IPS-NIHi7 (cell line): ENCODE measurements around the gene S1PR3.

Experiments used
- DNase-seq: peaks from one replicate; pipeline ENCODE4 v3.0.0; 2012; ENCODE audit warnings: mixed read lengths; ENCODE audit errors: extremely low spot score

S1PR3 gene

GRCh38 chr9:89009546-89009840, 18.2 kb downstream of the S1PR3 start:
- no peak for DNase-seq

GRCh38 chr9:89010056-89010455, 18.8 kb downstream of the S1PR3 start:
- no peak for DNase-seq

DNA sequence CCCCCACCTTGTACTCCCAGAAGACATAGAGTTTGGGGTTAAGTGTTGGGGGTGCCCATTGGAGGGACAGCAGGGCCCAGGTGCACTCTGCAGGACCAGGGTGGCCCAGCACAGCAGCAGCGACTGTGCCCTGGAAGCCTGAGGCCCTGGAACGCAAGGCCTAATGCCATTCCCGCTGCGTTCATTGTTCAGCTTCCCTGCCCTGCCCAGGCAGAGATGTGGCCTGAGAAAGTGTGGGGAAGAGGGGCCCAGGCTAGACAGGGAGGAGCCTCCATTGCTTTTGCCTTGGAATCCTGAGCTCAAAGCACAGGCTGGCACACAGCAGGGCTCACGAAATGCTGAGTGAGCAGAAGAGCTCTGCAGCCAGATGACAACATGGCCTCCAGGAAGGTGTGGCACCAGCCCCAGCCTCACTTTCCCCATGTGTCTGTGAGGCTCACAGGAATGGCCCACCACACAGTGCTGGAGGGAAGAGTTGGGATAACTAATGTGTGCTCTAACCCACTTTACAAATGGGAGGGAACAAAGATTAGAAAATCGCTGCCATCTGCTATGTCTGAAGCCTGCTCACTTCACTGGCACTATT, 19.4 kb downstream of the S1PR3 start:
- DNase-seq, result no peak

DNA sequence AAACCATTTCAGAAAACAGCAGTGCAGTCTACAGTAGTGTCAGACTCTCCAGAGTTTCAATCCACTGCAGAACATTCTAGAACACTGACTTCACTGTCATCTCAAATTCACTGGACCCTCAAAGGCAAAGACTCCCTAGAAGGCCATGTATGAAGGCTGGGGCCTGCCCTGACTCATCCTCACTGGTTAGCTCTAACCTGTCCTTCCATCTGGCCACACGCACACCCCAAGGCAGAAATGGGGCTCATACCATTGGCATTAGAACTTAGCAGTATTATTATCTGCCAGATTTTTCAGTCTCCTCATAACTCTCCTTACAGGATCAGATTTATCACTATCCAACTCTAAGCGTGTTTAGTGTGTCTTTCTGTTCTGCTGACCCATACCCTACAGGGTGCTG, 20.4 kb downstream of the S1PR3 start:
- DNase-seq, result no peak

- no peak for DNase-seq
These were observed 21.2 kb downstream of the S1PR3 start for GRCh38 chr9:89012294-89013042.

- DNase-seq, result no peak
These were observed 22.4 kb downstream of the S1PR3 start for GRCh38 chr9:89013660-89014059.

DNA sequence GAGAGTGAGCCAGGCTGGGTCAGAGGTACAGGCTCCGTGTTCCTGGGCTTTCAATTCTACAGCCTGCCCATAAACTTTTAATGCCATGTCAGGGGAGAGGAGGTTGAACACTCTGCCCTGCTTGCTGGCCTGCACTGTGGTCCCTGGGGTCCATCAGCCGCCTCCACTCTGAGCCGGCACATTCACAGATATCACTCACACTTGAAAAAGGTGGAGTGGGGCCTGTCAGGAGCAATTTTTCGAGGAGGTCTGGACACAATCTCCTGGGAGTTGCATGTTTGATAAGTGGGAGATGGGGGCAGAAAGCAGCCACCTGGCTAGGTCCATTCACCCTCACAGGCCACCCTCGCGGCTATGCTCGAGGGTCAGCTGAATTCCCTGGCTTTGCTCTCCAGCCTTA, 22.9 kb downstream of the S1PR3 start:
- no peak for DNase-seq

DNA sequence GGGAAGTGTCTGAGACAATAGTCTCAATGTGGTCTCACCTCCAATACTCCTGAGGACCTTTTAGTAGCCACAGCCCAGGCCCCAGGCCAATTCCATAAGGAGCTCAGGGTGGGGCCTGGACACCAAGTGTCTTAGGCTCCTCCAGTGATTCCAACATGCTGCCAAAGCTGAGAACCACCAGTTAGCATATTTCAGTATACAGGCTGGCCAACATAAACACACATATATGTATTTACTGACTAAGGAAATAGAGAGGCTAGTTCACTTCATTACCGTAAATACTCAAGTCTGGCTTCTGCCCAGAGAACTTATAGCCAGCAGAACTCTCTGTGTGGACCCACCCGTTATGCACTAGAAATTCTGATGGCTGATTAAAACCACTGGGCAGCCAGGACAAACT, 24.1 kb downstream of the S1PR3 start:
- DNase-seq, result no peak

GRCh38 chr9:89020754-89021153, 29.5 kb downstream of the S1PR3 start:
- DNase-seq, result no peak

- DNase-seq, result no peak
These were observed 30.0 kb downstream of the S1PR3 start for GRCh38 chr9:89021154-89021803.

- no peak for DNase-seq
These were observed 30.9 kb downstream of the S1PR3 start for GRCh38 chr9:89022001-89022759.

DNA sequence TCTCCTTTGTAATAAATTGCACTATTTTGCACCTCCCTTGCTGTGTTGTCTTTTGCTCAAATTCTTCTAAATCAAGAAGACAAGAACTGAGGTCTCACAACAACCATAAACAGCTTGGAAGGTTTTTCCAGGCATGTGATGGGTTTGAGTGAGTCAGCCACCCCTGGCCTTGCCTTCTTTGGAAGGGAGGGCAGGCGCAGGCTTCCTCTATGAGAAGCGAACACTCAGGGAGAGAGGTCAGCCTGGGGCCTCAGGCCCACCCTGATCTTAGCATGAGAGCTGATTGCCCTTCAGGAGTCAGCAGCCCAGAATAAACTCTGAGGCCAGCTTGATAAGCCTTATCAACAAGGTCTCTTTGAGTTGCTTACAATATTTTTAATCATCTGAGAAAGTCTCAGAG, 31.6 kb downstream of the S1PR3 start:
- no peak for DNase-seq

DNA sequence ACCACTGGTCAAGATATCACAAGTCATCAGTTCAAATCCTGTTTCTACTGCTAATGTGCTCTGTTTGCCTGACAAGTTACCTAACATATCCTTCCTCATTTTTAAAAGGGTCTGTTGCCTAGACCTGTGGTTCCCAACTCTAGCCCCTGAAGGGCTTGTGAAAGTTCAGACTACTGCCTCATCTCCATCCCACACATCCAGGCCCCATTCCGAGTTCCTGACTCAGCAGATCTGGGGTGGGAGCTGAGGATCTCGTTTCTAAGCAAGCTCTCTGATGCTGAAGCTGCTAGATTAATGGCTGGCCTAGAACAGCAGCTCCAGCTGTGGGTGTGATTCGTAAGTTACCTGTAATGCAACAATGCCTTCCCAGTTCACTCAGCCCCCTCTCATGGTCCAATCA, 32.5 kb downstream of the S1PR3 start:
- no peak for DNase-seq

- no peak for DNase-seq
These were observed 33.5 kb downstream of the S1PR3 start for GRCh38 chr9:89024727-89025126.

GRCh38 chr9:89025553-89025952, 34.3 kb downstream of the S1PR3 start:
- DNase-seq, result no peak

GRCh38 chr9:89026876-89027275, 35.6 kb downstream of the S1PR3 start:
- no peak for DNase-seq

- no peak for DNase-seq
These were observed 38.5 kb downstream of the S1PR3 start for GRCh38 chr9:89029788-89030187.

DNA sequence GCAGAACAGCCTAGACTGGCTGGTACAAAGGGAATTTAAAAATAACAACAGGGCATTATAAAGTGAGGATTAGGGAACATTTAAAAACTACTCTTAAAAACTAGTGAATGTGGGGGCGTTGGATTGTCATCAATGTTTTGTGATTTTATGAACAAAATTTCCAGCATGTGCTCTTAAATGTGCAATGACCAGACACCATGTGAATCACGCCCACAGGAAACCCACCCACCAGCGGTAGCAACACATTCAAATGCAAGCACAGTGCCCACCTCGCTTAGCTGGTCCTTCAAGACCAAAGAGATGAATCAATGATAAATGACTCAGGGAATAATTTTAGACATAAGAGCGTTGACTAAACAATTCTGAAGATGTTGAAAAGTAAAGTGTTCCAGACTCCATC, 40.9 kb downstream of the S1PR3 start:
- DNase-seq, result no peak

DNA sequence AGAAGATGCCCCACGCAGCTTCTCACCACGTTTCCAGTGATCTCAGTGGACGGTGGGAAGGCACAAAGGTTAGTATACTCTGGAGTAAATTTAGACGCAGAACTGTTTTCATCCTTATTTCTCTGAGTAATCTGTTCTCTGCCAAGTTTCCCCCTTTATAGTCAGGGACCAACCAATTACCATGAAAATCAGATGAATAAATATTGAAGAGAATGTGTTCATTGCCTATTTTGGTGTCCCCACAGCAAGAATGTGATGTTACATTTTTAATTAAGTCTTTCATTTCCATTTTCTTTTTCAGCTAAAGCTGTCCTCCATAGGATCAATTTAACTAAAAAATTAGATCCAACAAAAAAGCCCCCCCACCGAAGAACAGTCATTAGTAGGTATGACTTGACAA, 41.4 kb downstream of the S1PR3 start:
- no peak for DNase-seq

DNA sequence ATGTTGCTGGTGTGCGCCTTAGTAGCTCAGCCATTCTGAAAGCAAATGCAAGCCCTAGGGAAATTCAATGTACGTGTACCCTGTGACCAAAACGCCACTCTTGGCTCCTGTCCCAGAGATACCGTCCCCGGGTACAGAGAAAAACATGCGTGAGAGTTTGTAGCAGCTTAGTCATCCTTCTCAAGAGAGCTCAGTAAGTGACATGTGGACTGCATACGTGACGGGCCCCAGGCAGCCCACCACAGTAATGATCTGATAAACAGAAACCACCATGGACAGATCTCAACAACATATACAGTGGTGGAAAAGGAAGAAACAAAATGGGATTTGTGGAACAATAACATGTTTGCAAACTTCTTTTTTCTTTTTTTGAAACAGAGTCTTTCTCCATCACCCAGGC, 45.1 kb downstream of the S1PR3 start:
- DNase-seq, result no peak

DNA sequence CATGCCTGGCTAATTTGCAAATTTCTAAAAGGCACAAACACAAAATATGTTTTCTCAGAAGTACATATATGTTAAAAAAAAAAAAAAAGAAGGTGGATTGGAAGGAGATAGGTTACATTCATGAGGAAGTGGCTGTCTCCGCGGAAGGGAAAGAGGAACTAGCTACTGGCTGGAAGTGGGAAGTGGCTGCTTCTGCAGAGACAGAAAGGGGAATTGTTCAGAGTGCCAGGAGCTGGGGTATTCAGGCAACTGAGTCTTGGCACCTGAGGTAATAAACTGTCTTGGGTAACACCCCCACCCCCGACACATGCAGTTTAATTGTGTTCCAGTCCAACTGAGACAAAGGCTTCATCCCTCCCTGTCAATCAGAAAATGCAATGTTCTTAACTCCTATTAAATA, 45.6 kb downstream of the S1PR3 start:
- DNase-seq, result no peak

DNA sequence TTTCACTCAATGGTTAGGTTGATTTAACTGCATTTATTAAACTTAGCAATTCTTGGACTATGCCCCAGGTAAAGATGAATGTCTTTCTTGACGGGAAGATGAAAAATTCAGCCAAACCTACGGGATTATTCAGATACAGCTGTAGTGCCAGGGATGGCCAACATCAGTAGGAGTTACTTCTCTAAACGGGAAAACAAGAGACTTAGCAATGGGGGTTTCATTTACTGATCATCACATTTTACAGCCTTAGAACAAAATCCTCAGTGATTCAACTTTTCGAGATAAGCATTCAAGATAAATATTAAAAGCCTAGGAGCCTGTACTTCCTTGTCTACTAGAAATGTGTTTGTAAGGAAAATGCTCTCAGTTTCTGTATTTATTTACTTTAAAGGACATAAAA, 46.1 kb downstream of the S1PR3 start:
- DNase-seq, result no peak

- DNase-seq, result no peak
These were observed 46.6 kb downstream of the S1PR3 start for GRCh38 chr9:89037891-89038290.
